Stomach (tissue), 9 donors: ENCODE measurements around the gene LST1. TPM values are rescaled to one million over a fixed set of nuclear protein-coding genes. Genes with fewer than 3 reads are reported as not detected.

Experiments used
- DNase-seq, 2 donors: peaks; one replicate each; pipeline versions ENCODE4 v3.0.0 to v3.0.0-alpha.2; 2013 to 2019
- H3K27ac ChIP-seq, 5 donors: fragments of 200-600 bp in 4 of 5; sonication (generic) in 4 of 5; one replicate each; pipeline ENCODE4 v1.5.1; 2013 to 2019; ENCODE audit warnings: mild to moderate bottlenecking in 1 of 5, moderate library complexity in 1 of 5
- H3K27me3 ChIP-seq, 3 donors: fragments of 200-600 bp; sonication (generic); one replicate each; pipeline ENCODE4 v1.5.1; 2017 to 2019; ENCODE audit warnings: mixed run types in 1 of 3
- H3K36me3 ChIP-seq, 4 donors: fragments of 200-600 bp; sonication (generic); 1 replicate in 3 of 4; 2 replicates in 1 of 4; pipeline ENCODE4 v1.5.1; 2016 to 2019
- H3K4me1 ChIP-seq, 4 donors: fragments of 200-600 bp; sonication (generic); one replicate each; pipeline ENCODE4 v1.5.1; 2016 to 2019
- H3K4me3 ChIP-seq, 4 donors: fragments of 200-600 bp; sonication (generic) in 3 of 4; one replicate each; pipeline ENCODE4 v1.5.1; 2016 to 2019; ENCODE audit warnings: mild to moderate bottlenecking in 1 of 4
- H3K9me3 ChIP-seq, 4 donors: fragments of 200-600 bp; sonication (generic); one replicate each; pipeline ENCODE4 v1.5.1; 2016 to 2019
- EP300 ChIP-seq: sonication (generic); formaldehyde crosslinking; IDR thresholded peaks from one replicate; pipeline ENCODE4 v1.6.1; 2017; ENCODE audit warnings: antibody characterized with exemption
- POLR2A ChIP-seq, 4 donors: fragments of 450-650 bp; IDR thresholded peaks; one replicate each; pipeline ENCODE4 v1.6.1; 2016; ENCODE audit warnings: antibody characterized with exemption in 4 of 4, control low read depth in 2 of 4, mild to moderate bottlenecking in 1 of 4, moderate library complexity in 1 of 4
- POLR2AphosphoS5 ChIP-seq, 3 donors: sonication (generic); formaldehyde crosslinking; IDR thresholded peaks; one replicate each; pipeline ENCODE4 v1.6.1; 2016; ENCODE audit warnings: antibody characterized with exemption in 3 of 3
- WGBS, 5 donors: extraction: QIAGEN DNeasy Blood & Tissue Kit in 3 of 5; methylation state at CpG; one replicate each; pipeline versions ENCODE4 v1.1.5 to v1.1.7; 2013 to 2018; 5-methylcytosine and 5-hydroxymethylcytosine counted together
- intact Hi-C: fragments of 100-400 bp; cut with DNase I; formaldehyde crosslinking; loops from one replicate; pipeline ENCODE4 v1.15.1; 2023; ENCODE audit warnings: low total_unique reads
- polyA plus RNA-seq, 3 donors: library from polyadenylated mRNA; stranded (reverse); fragments of 200-250 nt; gene quantifications; one replicate each; pipeline ENCODE4 v1.2.3, GENCODE V29; 2013
- total RNA-seq, 5 donors: library from RNA; depleted of rRNA; stranded (reverse); fragments of >200 nt; gene quantifications; one replicate each; pipeline versions ENCODE4 v1.1.0 to v1.2.3, GENCODE V29; 2014 to 2016
- TF ChIP-seq, protein P1 (sequence below), 7 experiments: fragments of 450-650 bp in 4 of 7; fragments of 200-600 bp in 3 of 7; sonication (generic) in 3 of 7; IDR thresholded peaks; one replicate each; pipeline ENCODE4 v1.5.1; 2016 to 2019; ENCODE audit warnings: antibody characterized with exemption in 7 of 7, control low read depth in 2 of 7, mild to moderate bottlenecking in 1 of 7
- donor health status: healthy with polysubstance abuse.
- donor health status: Bipolar disorder and iron deficiency.
- donor health status: healthy.

Gene LST1
- total and polyA plus RNA-seq, 8 donors, result 2.9 to 35.4 (median 8.8) TPM; not detected in 3

DNA sequence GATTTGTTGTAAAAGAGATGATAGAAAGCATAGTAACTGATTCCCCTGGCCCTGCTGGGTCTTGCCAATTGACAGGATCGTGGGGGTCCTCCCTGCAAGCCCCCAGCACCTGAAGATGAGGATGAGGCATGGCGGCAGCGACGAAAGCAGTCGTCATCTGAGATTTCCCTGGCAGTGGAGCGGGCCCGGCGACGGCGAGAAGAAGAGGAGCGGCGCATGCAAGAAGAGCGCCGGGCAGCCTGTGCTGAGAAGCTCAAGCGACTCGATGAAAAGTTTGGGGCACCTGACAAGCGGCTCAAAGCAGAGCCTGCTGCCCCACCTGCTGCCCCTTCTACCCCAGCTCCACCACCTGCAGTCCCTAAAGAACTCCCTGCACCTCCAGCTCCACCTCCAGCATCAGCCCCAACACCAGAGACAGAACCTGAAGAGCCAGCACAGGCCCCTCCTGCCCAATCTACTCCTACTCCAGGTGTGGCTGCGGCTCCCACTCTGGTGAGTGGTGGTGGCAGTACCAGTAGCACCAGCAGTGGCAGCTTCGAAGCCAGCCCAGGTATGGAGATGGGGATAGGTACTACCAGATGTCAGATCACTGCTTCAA lies 41.7 kb downstream of the LST1 start:
- Histone ChIP-seq H3K4me3 (no peak overlapping the region), H3K9me3 (no peaks in the 10 kb centered on the region), H3K36me3 (peaks cover 95 to 100% (median 99%) of the 10 kb centered on the region in 4 donors), H3K27me3 (no peaks in the 10 kb centered on the region), H3K27ac (no peak overlapping the region), H3K4me1 (peaks cover under 1 to 13% (median 3%) of the 10 kb centered on the region in 4 donors)
- WGBS, 5 donors, result 94 to 98% (median 97%) methylated on average over 19 of the region's 19 CpGs
- DNase-seq, result no peak
- no peak for TF ChIP-seq POLR2AphosphoS5 (IDR thresholded peaks at IDR 0.05)
- no peak for TF ChIP-seq EP300
- no peak for TF ChIP-seq POLR2A (IDR thresholded peaks at IDR 0.05)
- TF ChIP-seq, protein P1, sequence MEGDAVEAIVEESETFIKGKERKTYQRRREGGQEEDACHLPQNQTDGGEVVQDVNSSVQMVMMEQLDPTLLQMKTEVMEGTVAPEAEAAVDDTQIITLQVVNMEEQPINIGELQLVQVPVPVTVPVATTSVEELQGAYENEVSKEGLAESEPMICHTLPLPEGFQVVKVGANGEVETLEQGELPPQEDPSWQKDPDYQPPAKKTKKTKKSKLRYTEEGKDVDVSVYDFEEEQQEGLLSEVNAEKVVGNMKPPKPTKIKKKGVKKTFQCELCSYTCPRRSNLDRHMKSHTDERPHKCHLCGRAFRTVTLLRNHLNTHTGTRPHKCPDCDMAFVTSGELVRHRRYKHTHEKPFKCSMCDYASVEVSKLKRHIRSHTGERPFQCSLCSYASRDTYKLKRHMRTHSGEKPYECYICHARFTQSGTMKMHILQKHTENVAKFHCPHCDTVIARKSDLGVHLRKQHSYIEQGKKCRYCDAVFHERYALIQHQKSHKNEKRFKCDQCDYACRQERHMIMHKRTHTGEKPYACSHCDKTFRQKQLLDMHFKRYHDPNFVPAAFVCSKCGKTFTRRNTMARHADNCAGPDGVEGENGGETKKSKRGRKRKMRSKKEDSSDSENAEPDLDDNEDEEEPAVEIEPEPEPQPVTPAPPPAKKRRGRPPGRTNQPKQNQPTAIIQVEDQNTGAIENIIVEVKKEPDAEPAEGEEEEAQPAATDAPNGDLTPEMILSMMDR (IDR thresholded peaks at IDR 0.05), result no peak
- intact Hi-C loops, result no loop called here

DNA sequence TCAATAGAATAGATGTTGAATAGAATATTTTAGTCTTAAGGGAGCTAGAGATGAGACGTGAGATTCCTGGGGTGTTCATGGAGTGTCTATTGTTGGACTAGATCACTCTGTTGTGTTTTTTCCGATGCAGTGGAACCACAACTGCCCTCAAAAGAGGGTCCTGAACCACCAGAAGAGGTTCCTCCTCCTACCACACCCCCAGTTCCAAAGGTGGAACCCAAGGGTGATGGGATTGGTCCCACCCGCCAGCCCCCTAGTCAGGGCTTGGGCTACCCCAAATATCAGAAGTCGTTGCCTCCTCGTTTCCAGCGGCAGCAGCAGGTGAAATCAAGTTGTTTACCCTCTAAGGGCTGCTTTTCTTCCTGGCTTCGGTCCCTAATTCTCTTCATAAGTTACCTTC lies 42.9 kb downstream of the LST1 start:
- 80 to 92% (median 91%) methylated on average over 7 of the region's 7 CpGs for WGBS, 5 donors
- TF ChIP-seq POLR2AphosphoS5 (IDR thresholded peaks at IDR 0.05) (no peak), EP300 (no peak), POLR2A (IDR thresholded peaks at IDR 0.05) (no peak)
- TF ChIP-seq, protein P1 (IDR thresholded peaks at IDR 0.05), result no peak
- Histone ChIP-seq H3K9me3 (no peaks in the 10 kb centered on the region), H3K4me3 (no peak overlapping the region), H3K4me1 (peaks cover 0 to 4% (median 0%) of the 10 kb centered on the region in 4 donors), H3K27me3 (no peaks in the 10 kb centered on the region), H3K36me3 (peaks cover 99 to 100% (median 100%) of the 10 kb centered on the region in 4 donors), H3K27ac (no peak overlapping the region)
- intact Hi-C loops, result no loop called here
- DNase-seq, result no peak

DNA sequence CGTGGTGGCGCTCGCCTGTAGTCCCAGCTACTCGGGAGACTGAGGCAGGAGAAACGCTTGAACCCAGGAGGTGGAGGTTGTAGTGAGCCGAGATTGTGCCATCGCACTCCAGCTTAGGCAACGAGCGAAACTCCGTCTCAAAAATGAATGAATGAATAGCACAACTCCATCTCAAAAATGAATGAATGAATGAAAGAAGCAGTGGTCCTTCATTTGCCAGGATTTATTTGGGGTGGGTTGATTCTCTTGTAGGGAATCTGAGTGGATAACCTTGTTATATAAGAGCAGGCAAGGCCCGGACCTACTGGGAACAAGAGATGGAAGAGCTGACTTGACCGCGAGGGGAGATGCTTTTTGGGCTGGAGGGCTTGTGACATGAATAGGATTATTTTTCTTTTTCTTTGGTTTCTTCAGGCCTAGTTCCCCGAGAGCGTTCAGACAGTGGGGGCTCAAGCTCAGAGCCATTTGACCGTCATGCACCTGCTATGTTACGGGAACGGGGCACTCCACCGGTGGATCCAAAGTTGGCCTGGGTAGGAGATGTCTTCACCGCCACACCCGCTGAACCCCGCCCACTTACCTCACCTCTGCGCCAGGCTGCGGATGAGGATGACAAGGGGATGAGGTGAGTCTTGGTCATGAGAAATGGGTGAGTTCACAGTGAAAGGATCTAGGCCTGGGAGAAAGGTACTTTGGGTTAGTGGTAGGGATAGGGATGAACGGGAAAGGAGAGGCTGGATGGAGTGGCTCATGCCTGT lies 44.3 kb downstream of the LST1 start:
- no peak for TF ChIP-seq EP300
- no peak for TF ChIP-seq POLR2AphosphoS5 (IDR thresholded peaks at IDR 0.05)
- TF ChIP-seq, protein P1 (IDR thresholded peaks at IDR 0.05), result no peak
- TF ChIP-seq POLR2A (IDR thresholded peaks at IDR 0.05), result no peak
- Histone ChIP-seq H3K4me3 (no peak overlapping the region), H3K4me1 (no peaks in the 10 kb centered on the region), H3K36me3 (peaks cover 99 to 100% (median 100%) of the 10 kb centered on the region in 4 donors), H3K9me3 (no peaks in the 10 kb centered on the region), H3K27me3 (no peaks in the 10 kb centered on the region), H3K27ac (no peak overlapping the region)
- intact Hi-C loops, result no loop called here
- WGBS, 5 donors, result 89 to 93% (median 93%) methylated on average over 25 of the region's 25 CpGs
- no peak for DNase-seq

DNA sequence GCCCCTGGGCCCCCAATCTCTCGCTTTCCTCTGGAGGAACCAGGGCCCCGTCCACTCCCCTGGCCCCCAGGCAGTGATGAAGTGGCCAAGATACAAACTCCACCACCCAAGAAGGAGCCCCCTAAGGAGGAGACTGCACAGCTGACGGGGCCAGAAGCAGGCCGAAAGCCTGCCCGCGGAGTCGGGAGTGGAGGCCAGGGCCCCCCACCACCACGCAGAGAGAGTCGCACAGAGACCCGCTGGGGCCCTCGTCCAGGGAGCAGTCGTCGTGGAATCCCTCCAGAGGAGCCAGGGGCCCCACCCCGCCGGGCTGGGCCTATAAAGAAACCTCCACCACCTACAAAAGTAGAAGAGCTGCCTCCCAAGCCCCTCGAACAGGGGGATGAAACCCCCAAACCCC lies 45.1 kb downstream of the LST1 start:
- no peak overlapping the region for H3K27ac ChIP-seq
- no peak for TF ChIP-seq POLR2AphosphoS5 (IDR thresholded peaks at IDR 0.05)
- TF ChIP-seq, protein P1 (IDR thresholded peaks at IDR 0.05), result no peak
- TF ChIP-seq POLR2A (IDR thresholded peaks at IDR 0.05), result no peak
- TF ChIP-seq EP300, result no peak
- no peaks in the 10 kb centered on the region for H3K9me3 ChIP-seq
- WGBS, 5 donors, result 86 to 98% (median 87%) methylated on average over 7 to 16 of the region's 16 CpGs
- intact Hi-C loops, result no loop called here
- H3K27me3 ChIP-seq, result no peaks in the 10 kb centered on the region
- H3K4me3 ChIP-seq, result no peak overlapping the region
- DNase-seq, result no peak
- H3K36me3 ChIP-seq, result peaks cover 99 to 100% (median 100%) of the 10 kb centered on the region in 4 donors
- no peaks in the 10 kb centered on the region for H3K4me1 ChIP-seq
